HL-60/S4 treated with phorbol 12-myristate 13-acetate at 8.2 ng/mL for 4 days and 3 days (cell line): ENCODE measurements around the gene C18orf32.
"Not testable (repeated sequence)": the region's sequence is repeated elsewhere in the genome, so short reads cannot be mapped to it uniquely, and the experiment has no call there.

ENCODE experiments used
- in situ Hi-C: fragments of 300-500 bp; cut with MboI; formaldehyde crosslinking; loops from 2 replicates; pipeline ENCODE4 v1.15.0; 2022; ENCODE audit warnings: low sequenced_read_pairs

C18orf32 gene

DNA sequence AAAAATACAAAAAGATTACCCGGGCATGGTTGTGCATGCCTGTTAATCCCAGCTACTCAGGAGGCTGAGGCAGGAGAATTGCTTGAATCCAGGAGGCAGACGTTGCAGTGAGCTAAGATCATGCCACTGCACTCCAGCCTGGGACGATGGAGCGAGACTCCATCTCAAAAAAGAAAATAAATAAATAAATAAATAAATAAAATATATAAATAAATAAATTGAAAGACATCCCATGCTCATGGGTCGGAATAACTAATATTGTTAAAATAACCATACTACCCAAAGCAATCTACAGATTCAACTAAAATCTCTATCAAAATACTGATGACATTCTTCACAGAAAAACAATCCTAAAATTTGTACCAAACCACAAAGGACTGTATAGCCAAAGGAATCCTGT lies 19.4 kb upstream of the C18orf32 start:
- in situ Hi-C loops = not testable (repeated sequence)

DNA sequence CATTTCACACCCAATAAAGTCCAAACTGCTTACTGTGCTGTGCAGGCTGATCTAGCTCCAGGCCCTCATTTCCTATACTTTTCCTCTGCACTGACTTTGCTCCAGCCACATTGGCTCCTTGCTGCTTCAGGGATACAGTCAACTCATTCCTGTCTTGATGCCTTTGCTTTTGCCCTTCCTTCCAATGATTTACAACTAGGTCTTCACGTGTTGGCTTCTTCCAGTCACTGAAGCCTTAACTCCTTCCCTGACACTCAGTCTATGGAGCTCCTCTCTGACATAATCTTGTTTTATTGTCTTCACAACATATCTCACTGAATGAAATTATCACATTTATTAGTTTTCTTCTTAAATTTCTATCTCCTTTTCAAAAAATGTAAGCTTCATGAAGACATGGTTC lies 16.9 kb upstream of the C18orf32 start:
- in situ Hi-C loops = no loop called here

DNA sequence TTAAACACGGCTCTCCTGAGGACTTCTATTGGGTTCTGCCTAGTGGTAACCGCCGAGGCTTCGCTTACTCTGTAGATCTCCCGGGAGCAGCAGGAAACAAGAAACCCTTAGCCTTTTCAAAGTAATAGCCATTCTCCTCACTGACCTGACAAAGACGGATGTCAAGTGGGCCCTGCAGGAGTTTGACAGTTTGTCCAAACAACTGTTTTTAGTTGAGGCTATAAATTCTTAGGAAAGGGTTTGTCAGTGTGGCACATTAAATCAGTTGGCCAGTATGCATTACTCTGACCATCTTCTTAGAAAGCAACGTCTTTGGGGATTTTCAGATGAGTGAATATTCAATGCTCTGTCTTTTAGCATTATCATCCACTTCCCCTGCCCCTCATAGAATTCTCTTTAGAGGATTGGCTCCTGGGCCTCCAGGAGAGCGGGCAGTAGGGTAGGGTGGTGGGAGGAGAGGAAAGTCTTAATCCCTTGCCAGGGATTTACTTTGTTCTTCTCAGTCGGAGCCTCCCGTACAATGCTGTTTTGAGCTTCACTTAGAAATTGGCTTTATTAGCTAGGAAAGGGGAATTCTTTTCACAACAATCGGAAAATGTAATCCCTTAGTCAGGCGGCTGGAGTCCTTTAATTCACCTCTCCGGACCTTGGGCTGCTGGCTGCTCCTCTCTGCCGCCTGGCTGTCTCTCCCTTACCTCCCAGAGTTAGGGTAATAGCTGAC lies 13.3 kb upstream of the C18orf32 start:
- in situ Hi-C loops = no loop called here

DNA sequence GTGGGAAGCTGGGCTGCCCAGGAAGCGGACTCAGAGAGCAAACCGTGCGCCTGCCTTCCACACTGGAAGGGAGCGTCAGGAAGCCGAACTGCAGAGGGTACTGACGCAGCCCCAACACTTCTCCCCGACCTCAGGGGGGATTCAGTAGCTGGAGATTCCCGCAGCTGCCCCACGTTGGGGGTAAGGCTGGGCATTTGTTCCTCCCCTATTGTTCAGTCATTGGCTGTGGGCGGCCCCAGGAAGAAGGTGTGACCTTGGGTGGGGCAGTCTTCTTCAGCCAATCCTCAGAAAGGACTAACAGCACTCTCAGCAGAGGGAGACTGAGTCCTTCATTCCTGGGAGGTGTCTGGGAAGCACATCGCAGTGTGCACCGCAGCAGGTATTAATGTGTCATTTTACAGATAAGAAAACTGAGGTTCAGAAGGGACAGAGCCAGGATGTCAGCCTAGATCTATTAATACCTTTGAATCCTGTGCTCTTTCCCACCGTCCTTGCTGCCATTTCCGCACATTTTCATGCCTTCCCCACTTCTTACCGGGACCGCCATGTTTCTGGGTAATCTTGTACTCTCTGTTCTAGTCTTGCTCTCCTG lies 12.1 kb upstream of the C18orf32 start:
- in situ Hi-C loops = no loop called here

DNA sequence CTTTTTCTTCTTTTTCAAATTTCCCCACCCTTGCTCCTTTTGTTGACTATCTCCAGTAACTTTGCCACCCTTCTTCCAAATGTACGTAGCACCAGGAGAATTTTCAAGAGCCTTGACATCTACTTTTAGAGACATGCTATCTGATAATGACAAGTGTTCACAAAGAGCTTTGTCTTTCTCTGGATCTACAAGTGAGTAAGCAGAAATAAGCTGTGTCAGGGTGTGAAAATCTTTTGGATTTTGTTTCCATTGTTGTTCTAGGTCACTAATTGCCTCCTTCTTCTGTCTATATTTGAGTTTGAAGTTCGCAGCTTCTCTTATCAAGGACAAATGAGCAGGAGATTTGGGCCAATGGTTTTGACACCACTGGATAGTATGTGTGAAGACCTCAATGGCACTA lies 8.4 kb upstream of the C18orf32 start:
- in situ Hi-C loops = no loop called here

DNA sequence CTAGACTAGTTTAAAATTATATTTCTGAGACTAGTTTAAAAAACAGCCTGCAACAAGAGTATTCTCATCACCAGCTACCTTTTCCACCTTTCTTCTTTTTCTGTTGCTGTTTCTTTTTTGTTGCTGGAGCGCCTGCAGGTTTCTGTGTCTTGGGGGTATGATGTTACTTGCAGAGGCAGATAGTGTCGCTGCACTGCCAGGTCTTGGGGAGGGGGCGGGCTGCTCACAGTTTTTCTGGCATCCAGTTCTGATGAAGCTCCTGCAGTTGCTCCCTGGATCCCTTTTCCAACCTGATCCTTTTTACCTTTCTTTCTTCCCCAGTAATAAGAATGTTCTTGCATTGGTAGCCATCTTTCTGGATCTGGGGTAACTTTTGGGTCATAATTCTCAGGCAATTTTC lies 8.0 kb upstream of the C18orf32 start:
- in situ Hi-C loops = no loop called here

DNA sequence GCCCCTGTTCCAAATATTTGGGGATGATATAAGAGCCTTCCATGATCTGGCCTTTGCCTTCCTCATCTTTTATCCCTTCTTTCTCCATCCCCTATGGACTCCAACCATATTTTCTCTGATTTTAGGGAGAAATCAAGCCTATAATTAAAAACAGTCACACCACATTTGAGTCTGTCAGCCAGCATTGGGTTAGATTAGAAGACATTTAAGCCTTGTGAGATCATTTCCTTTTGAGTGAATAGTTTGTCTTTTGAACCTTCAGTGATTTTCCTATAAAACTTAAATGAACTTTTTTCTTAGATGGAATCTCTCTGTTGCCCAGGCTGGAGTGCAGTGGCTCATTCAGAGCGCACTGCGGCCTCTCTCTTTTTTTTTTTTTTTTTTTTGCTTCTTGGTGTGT lies 7.6 kb upstream of the C18orf32 start:
- in situ Hi-C loops = no loop called here

DNA sequence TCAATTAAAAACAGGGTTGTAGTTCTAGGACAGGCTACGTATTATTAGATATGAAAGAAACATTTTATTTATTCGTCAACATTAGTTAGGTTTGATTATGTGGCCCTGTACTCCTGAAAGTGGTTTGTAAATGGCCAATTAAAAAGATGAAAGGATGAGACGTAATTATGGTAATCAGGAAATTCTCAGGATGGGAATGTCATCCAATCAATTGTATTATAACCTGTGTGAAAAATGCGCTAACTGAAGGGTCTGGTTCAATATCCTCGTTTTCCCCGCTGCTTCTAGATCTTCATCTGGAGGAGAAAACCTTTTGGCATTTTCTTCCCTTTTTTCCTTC lies 5.6 kb upstream of the C18orf32 start:
- in situ Hi-C loops = no loop called here

DNA sequence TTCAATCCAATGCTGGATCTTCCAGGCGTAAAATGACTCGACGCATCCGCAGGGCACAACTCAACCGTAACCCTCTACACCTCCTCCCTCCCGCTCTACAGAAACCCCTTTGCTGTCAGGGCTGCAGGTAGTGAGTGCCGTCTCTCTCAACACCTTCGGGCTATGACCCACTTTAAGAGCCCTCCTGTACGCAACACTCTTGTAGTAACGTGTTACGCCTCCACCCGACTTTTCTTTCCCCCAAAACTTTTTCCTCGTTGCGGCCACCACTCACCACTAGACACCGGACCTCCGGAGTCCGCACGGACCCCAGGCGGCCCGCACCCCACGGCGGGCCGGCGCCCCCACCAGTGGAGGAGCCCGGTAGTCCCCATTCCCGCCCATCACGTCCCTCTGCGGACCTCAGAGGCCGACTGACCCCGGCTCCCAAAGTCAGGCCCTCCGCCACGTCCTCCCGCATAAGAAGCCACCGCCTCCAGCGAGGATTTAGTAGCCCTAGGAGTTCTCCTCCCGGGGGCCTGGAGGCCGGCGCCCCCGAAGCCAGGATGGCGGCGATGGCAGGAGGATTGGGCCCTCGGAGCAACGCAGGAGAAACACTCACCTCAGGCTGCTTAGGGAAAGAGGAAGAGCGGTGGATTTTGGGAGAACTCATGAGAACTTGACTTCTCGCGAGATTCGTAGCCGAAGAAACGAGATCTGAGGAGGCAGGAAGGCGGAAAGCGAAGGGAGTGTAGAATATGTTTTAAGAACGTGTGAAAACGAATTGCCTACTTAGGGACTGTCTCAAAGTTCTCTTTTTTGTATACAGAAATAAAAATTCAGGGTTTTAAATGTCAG lies 5.0 kb upstream of the C18orf32 start, which contains the start of gene RPL17:
Gene RPL17, minus strand, starts transcription at position 609 of the 837 bp plus-strand sequence.
- in situ Hi-C loops = no loop called here

DNA sequence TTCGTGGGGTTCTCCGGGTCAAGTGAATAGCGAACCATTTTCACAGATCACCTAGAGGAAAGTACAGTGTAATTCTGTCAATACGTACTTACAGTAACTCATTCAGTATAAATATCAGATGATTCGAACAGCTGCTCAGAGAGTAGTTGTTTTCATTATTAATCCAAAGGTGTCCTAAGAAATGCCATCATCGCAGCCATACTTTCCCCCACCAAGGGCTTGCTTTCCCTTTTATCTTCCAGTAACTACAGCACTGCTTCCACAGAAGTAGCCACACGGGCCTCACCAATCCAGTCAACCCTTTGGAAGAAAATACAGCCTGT lies 4.5 kb upstream of the C18orf32 start:
- in situ Hi-C loops = no loop called here

DNA sequence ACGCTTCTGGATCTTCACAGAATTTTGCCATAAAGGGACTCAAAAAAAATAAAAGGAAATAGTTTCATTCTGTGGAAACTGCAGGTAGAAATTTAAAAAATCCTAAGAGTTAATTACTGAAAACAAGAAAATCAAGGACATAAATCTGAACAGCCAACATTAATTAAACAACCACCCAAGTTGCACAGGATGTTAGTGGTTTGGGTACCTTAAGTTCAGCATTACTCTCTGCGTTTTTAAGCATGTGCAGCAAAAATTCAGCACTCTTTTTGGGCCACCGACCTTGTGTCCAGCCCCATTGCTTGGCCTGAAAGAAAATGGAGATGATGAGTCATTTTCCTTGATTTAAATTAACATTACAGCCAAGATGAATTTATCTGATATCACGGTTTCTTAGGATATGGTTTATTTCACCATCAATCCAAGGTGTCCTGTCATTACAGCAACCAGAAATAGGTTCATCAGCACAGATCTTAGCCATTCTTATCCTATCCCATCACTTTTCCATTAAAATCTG lies 3.3 kb upstream of the C18orf32 start:
- in situ Hi-C loops = no loop called here

DNA sequence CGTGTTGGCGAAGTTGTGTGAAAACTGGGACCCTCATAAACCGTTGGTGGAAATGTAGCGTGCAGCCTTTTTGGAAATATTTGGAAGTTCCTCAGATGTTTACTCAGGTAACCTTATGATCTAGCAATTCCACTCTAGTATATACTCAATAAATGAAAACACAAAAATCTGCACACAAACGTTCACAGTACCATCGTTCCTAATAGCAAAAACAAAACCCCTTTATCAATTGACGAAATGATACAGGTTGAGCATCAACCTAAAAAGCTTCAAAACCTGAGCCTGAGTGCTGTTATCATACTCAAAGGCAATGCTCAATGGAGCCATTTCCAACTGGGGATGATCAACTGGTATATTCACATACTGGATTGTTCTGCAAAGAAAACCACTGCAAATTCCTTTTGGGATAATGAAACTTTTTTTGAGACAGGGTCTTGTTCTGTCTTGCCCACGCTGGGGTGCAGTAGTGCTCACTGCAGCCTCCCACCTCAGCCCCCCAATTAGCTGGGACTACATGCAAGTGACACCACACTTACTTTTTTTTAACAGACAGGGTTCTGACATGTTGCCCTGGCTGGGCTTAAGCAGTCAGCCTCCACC lies 777 bp upstream of the C18orf32 start:
- in situ Hi-C loops = no loop called here

DNA sequence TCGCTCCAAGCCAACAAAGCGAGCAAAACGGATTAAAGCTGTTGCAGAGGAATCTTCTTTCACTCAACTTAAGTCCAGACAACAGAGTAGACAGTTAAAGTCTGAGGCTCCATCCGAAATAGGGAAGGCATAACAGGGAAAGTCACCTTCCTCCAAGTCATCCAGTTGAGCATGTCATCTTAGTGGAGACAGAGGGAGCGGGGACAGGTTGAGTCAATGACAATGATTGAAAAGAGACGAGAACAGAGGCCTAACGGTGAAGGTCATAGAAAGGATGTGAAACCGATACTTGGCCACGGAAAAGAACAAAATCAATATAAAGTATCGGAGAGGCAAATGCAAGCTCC lies 455 bp downstream of the C18orf32 start:
- in situ Hi-C loops = no loop called here

DNA sequence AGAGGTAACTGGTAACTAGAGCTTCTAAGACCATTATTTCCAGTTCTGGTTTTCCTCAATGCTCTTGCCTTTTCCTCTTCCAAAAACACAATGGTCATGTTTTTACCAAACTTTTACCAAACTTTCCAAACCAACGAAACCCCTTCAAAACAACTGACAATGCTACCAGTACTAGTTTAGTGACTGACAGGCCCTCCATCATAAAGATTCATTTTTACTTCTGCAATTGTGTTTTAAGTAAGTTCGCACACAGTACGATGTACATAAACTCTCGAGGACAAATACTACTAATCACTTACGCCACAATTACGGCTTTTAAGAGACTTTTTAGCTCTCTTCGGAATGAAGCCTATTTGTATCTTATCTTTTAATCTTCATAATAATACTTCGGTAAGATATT lies 900 bp downstream of the C18orf32 start:
- in situ Hi-C loops = no loop called here

DNA sequence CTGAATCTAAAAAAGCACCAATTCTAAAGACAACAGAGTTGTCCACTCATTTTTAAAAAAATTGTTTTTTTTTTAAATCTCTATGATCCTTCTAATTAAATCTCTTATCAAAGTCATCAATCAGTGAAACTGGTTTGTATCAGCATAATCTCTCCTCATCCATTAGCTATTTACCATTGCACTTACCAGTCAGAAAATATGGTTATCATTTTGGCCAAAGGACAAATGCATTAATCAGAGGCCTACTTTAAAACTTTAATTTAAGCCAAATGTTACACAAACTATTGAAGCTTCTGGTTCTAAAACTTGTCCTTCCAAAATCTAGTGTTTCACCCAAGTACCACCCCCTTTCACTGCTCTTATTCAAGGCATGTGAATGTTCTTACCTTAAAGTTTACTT lies 3.8 kb downstream of the C18orf32 start:
- in situ Hi-C loops = no loop called here

DNA sequence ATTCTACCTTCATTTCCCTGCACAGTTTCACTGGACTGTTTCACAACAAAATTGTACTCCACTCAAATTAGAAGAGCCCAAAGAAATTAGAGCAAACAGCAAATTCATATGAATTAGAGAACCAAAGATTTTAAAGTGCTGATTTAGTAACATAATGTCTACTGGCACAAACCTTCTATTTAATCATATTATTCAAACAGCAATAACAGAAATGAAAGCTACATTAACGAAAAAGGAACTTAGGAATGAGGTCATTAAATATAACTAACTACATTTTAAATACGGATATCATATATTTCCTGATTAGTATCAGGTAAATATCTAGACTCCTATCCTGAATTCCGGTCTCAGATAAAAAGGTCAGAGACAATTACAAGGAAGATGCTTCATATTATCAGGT lies 5.1 kb downstream of the C18orf32 start:
- in situ Hi-C loops = no loop called here

DNA sequence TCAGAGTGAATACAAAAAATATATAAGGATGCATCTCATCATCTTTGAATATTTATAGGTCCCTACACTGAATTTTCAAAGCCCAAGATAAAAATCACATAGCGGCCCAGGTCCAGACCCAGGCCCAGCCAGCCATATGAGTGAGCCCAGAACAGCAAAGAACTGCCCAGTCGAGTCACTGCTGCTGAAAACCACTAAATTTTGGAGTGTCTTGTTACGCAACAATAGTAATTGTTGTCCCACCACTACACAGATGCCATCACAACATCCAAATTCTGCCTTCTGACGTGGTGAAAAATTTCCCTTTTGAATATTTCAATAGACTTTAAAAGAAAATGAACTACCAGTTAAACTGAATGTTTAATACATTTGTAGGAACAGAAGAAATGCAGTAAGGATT lies 5.7 kb downstream of the C18orf32 start:
- in situ Hi-C loops = no loop called here

DNA sequence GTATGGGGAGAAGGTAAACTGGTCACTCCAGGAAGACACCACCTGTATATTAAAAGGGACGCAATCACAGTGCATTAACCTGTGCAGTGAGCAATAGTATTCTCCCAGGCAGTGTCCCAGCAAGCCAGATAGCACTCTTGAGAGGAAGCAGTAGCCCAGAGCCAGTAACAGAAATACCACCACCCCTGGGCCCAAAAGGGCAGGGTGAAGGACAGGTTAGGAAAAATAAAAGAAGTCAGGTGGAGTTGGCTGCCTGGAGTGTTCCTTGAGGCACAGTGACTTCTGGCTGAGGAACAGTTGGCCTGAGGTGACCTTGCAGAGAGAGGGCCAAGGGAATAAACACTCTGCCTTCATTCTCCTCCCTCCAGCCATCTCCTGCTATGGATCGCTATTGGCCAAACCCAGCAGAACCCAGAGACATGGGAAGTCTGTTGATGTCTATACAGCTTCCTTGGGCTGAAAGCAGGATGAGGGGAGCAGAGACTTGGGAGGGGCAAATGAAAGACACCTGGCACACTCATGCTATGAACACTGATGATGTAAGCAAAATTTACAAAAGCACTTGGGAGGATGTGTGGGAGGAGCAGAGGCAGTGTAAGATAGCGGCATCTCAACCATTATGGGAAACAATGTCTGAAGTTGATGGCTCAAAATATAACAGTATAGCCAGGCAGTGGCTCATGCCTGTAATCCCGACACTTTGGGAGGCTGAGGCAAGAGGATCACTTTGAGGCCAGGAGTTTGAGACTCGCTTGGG lies 7.5 kb downstream of the C18orf32 start:
- in situ Hi-C loops = no loop called here

DNA sequence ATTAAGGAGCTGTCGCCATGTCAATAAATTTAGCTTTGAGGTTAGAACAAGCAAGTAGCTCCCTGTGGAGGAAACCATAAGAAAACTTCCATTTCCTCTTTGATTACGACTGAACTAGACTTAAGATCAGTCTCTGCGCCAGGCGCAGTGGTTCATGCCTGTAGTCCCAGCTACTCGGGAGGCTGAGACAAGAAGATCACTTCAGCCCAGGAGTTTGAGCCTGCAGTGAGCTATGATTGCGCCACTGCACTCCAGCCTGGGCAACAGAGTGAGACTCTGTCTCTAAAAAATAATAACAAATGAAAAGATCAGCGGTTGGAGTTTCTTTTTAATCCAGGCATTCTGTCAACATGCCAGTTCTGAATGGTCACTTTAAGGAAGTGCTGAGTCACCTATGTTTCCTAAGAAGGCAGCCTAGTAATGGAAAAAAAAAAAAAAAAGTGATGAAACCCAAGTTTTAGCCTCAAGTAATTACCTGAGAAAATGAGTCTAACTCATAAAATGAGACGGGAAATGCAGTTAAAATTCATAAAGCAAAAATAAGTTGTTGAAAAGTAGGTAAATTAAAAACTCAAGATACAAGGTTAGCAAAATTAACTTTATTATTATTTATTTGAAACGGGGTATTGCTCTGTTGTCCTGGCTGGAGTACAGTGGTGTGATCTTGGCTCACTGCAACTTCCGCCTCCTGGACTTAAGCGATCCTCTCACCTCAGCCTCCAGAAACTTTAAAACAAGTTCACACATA lies 10.2 kb downstream of the C18orf32 start:
- in situ Hi-C loops = no loop called here

DNA sequence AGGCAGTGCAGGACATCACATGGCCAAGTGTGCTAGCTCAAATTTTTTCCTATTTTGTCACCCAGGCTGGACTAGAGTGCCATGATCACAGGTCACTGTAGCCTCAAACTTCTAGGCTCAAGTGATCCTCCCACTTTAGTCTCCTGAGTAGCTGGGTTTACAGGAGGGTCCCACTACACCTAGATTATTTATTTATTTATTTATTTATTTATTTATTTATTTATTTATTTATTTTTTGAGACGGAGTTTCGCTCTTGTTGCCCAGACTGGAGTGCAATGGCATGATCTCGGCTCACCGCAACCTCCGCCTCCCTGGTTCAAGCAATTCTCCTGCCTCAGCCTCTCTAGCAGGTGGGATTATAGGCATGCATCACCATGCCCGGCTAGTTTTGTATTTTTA lies 12.1 kb downstream of the C18orf32 start:
- in situ Hi-C loops = not testable (repeated sequence)
